Naive thymus-derived CD4-positive, alpha-beta T cell (primary cell): ENCODE results near the gene RGS7BP. TPM values are rescaled to one million over a fixed set of nuclear protein-coding genes. Genes with fewer than 3 reads are reported as not detected.

Source experiments
- ATAC-seq: fragments of 150-1000 bp; cut with Tn5 transposase; 2 replicates; pipeline ENCODE4 v1.10.0; 2021; ENCODE audit warnings: mild to moderate bottlenecking, moderate library complexity
- CTCF ChIA-PET: fragments of 350-600 bp; sonication (Branson Sonifier 250); formaldehyde crosslinking; loops from one replicate; lab custom pipeline; 2021; ENCODE audit warnings: antibody characterized with exemption; lab: Charles Lee
- POLR2A ChIA-PET: fragments of 350-600 bp; sonication (Branson Sonifier 250); formaldehyde crosslinking; loops from one replicate; lab custom pipeline; 2021; ENCODE audit warnings: antibody characterized with exemption, inconsistent platforms; lab: Charles Lee
- DNase-seq, 9 donors: peaks; one replicate each; pipeline versions ENCODE4 v3.0.0 to v3.0.0-alpha.2; 2020 to 2022; ENCODE audit warnings: mixed read lengths in 1 of 9
- H3K27ac ChIP-seq: one replicate; pipeline ENCODE4 v1.7.0; 2013; ENCODE audit warnings: mild to moderate bottlenecking, low read depth, low read length, moderate library complexity
- H3K27me3 ChIP-seq, 2 donors: one replicate each; pipeline ENCODE4 v1.7.0; 2013; ENCODE audit warnings: low read length in 2 of 2, mild to moderate bottlenecking in 2 of 2, moderate library complexity in 2 of 2; ENCODE audit not compliant: control insufficient read depth in 2 of 2, insufficient read depth in 2 of 2
- H3K36me3 ChIP-seq, 3 experiments: 1 replicate in 2 of 3; 2 replicates in 1 of 3; pipeline ENCODE4 v1.7.0; 2013; ENCODE audit warnings: low read length in 3 of 3, mild to moderate bottlenecking in 3 of 3, moderate library complexity in 1 of 3; ENCODE audit not compliant: insufficient read depth in 3 of 3, control insufficient read depth in 2 of 3
- H3K4me1 ChIP-seq, 2 donors: one replicate each; pipeline ENCODE4 v1.7.0; 2013; ENCODE audit warnings: low read length in 2 of 2, mild to moderate bottlenecking in 2 of 2, moderate library complexity in 1 of 2; ENCODE audit not compliant: control insufficient read depth in 2 of 2, insufficient read depth in 2 of 2
- H3K4me3 ChIP-seq: 2 replicates; pipeline ENCODE4 v1.7.0; 2013; ENCODE audit warnings: mild to moderate bottlenecking, low read length
- H3K9me3 ChIP-seq, 3 experiments: 1 replicate in 2 of 3; 2 replicates in 1 of 3; pipeline ENCODE4 v1.7.0; 2013; ENCODE audit warnings: low read length in 3 of 3; ENCODE audit not compliant: control insufficient read depth in 2 of 3
- H3K27ac Mint-ChIP-seq, 9 donors: one replicate each; pipeline ENCODE4 v1.8.0; 2020 to 2022; ENCODE audit warnings: mixed read lengths in 9 of 9, mild to moderate bottlenecking in 8 of 9, moderate library complexity in 5 of 9, inconsistent platforms in 2 of 9
- H3K27me3 Mint-ChIP-seq, 5 donors: one replicate each; pipeline ENCODE4 v1.8.0; 2021 to 2022; ENCODE audit warnings: mixed read lengths in 5 of 5, mild to moderate bottlenecking in 1 of 5
- H3K36me3 Mint-ChIP-seq, 5 donors: one replicate each; pipeline ENCODE4 v1.8.0; 2020 to 2022; ENCODE audit warnings: mixed read lengths in 5 of 5, mild to moderate bottlenecking in 3 of 5, inconsistent platforms in 1 of 5
- H3K4me1 Mint-ChIP-seq, 7 donors: one replicate each; pipeline ENCODE4 v1.8.0; 2020 to 2022; ENCODE audit warnings: mixed read lengths in 7 of 7, mild to moderate bottlenecking in 3 of 7, inconsistent platforms in 1 of 7
- H3K4me3 Mint-ChIP-seq, 10 donors: one replicate each; pipeline ENCODE4 v1.8.0; 2020 to 2022; ENCODE audit warnings: mild to moderate bottlenecking in 10 of 10, mixed read lengths in 10 of 10, moderate library complexity in 6 of 10, inconsistent platforms in 2 of 10
- H3K9me3 Mint-ChIP-seq, 11 donors: one replicate each; pipeline ENCODE4 v1.8.0; 2020 to 2022; ENCODE audit warnings: mixed read lengths in 11 of 11, mild to moderate bottlenecking in 4 of 11, inconsistent platforms in 1 of 11, moderate library complexity in 1 of 11
- intact Hi-C, 2 donors: fragments of 100-400 bp; cut with micrococcal nuclease; formaldehyde crosslinking; loops; one replicate each; pipeline ENCODE4 v1.15.1; 2023
- polyA plus RNA-seq, 2 donors: library from polyadenylated mRNA; unstranded; fragments of 300-500 nt; fragmentation: Illumina TruSeq; gene quantifications; one replicate each; pipeline ENCODE4 v1.2.3, GENCODE V29; 2021
- total RNA-seq, 6 experiments: library from RNA in 5 of 6; stranded (reverse) in 5 of 6; gene quantifications; 1 replicate in 5 of 6; 2 replicates in 1 of 6; pipeline ENCODE4 v1.2.3 and lab custom pipeline; 2021 to 2026

RGS7BP gene
- total and polyA plus RNA-seq, 7 experiments from 2014 or later, result not detected

DNA sequence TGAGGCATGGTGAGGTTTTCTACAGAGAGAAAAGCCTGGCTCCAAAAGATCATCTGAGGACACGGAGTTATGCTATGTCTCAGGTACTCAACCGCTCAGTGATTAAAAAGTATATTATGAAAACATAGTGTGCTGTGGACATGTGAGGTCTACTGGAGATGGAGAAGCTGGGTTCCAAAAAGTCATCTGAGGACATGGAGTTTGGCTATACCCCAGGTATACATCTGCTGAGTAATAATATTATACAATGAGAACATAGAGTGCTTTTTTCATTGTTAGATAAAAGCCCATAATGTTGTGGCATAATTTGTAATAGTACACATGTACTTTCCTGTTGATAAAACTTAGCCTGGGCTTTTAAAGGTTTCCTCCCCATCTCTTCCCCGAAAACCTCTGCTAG is 113.8 kb downstream of the RGS7BP start:
- no peak for DNase-seq
- POLR2A ChIA-PET, result no interaction called here
- CTCF ChIA-PET, result interaction anchor here (0.6 kb wide), 1 partner anchor 38 kb away, joined by 3 read pairs; no protein-coding TSS in a partner anchor
- H3K36me3 Mint-ChIP-seq, result peaks cover 0 to 4% (median 0%) of the 10 kb centered on the region in 5 donors
- no peaks in the 10 kb centered on the region for H3K27me3 ChIP-seq
- no peak overlapping the region for H3K27ac ChIP-seq
- intact Hi-C loops, result no loop called here
- H3K9me3 Mint-ChIP-seq, result no peaks in the 10 kb centered on the region
- H3K27me3 Mint-ChIP-seq, result peaks cover 19 to 43% (median 39%) of the 10 kb centered on the region in 5 donors
- H3K4me1 ChIP-seq, result no peaks in the 10 kb centered on the region
- H3K4me3 Mint-ChIP-seq, result no peak overlapping the region
- H3K4me1 Mint-ChIP-seq, result peaks cover 0 to 2% (median 0%) of the 10 kb centered on the region in 7 donors
- no peaks in the 10 kb centered on the region for H3K9me3 ChIP-seq
- H3K27ac Mint-ChIP-seq, result no peak overlapping the region
- no peaks in the 10 kb centered on the region for H3K36me3 ChIP-seq
- ATAC-seq, result no peak
- no peak overlapping the region for H3K4me3 ChIP-seq

DNA sequence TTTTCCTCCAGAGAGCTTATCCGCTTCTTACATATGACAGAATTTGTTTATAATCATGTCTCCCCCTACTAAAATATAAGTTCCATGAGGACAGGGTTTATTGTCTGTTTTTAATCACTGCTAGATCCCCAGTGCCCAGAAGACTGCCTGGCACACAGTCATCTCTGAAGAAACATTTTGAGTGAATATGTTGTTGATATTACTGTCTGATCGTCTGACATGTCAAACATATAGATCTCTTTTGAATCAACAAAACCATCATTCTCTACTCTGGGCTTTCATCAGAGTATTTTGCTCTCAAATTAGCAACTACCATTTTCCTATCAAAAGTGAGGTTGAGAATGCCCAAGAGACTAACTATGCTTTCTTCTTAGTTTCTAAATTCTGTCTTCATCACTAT is 117.2 kb downstream of the RGS7BP start:
- ChIA-PET CTCF (interaction anchor here (0.9 to 1.0 kb wide), 2 partner anchors 11 to 12 kb away, joined by 3 to 4 read pairs; no protein-coding TSS in a partner anchor), POLR2A (no interaction called here)
- Histone ChIP-seq H3K27me3 (no peaks in the 10 kb centered on the region), H3K4me1 (no peaks in the 10 kb centered on the region), H3K9me3 (no peaks in the 10 kb centered on the region), H3K36me3 (no peaks in the 10 kb centered on the region), H3K27ac (no peak overlapping the region), H3K4me3 (no peak overlapping the region)
- no peak for DNase-seq
- Mint-ChIP-seq H3K36me3 (peaks cover 0 to 4% (median 0%) of the 10 kb centered on the region in 5 donors), H3K27ac (no peak overlapping the region), H3K9me3 (no peaks in the 10 kb centered on the region), H3K27me3 (peaks cover 20 to 48% (median 36%) of the 10 kb centered on the region in 5 donors), H3K4me1 (peaks cover 0 to 2% (median 0%) of the 10 kb centered on the region in 7 donors), H3K4me3 (no peak overlapping the region)
- no peak for ATAC-seq
- intact Hi-C loops, result no loop called here

DNA sequence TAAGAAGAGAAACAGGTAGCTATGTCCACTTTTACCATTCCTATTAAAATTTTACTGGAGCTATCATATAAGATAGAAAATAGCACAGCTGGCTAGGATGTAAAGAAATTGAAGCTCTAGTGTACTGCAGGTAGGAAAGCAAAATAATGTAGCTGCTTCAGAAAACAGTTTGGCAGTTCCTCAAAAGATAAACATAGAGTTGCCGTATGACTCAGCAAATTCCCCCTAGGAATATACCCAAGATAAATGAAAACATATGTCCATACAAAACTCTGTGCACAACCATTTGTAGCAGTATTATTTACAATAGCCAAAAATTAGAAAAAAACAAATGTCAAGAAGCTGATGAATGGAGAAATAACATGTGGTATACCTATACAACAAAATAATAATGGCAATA is 119.9 kb downstream of the RGS7BP start:
- Histone ChIP-seq H3K27ac (no peak overlapping the region), H3K4me1 (no peaks in the 10 kb centered on the region), H3K9me3 (no peaks in the 10 kb centered on the region), H3K27me3 (no peaks in the 10 kb centered on the region), H3K4me3 (no peak overlapping the region), H3K36me3 (no peaks in the 10 kb centered on the region)
- Mint-ChIP-seq H3K4me1 (peaks cover 0 to 2% (median 0%) of the 10 kb centered on the region in 7 donors), H3K4me3 (no peak overlapping the region), H3K27me3 (peaks cover 20 to 48% (median 36%) of the 10 kb centered on the region in 5 donors), H3K27ac (no peak overlapping the region), H3K9me3 (no peaks in the 10 kb centered on the region), H3K36me3 (peaks cover 0 to 4% (median 0%) of the 10 kb centered on the region in 5 donors)
- intact Hi-C loops, result no loop called here
- POLR2A ChIA-PET, result no interaction called here
- ATAC-seq (no peak), DNase-seq (no peak)
- CTCF ChIA-PET, result interaction anchor here (0.6 kb wide), 1 partner anchor 614 kb away, joined by 3 read pairs; no protein-coding TSS in a partner anchor

DNA sequence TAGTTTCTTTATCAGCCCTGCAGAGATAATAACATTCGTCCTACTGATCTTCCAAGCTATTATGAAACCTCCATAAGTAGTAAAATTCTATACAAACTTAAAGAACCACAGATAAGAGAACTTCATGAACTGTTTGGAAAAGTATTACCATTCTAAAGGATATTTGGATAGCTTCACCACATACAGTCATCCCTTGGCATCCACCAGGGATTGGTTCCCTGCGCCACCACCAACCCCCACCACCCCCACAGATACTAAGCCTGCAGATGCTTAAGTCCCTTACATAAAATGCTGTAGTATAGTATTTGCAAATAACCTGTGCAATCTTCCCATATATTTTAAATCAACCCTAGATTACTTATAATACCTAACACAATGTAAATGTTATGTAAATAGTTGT is 123.1 kb downstream of the RGS7BP start:
- H3K4me1 Mint-ChIP-seq, result peaks cover 0 to 2% (median 0%) of the 10 kb centered on the region in 7 donors
- no peak overlapping the region for H3K27ac Mint-ChIP-seq
- intact Hi-C loops, result no loop called here
- peaks cover 0 to 3% of the 10 kb centered on the region in 2 donors for H3K27me3 ChIP-seq
- DNase-seq (no peak), ATAC-seq (no peak)
- no peaks in the 10 kb centered on the region for H3K36me3 ChIP-seq
- no peaks in the 10 kb centered on the region for H3K9me3 ChIP-seq
- H3K4me3 ChIP-seq, result no peak overlapping the region
- H3K4me1 ChIP-seq, result no peaks in the 10 kb centered on the region
- peaks cover 16 to 23% (median 22%) of the 10 kb centered on the region in 5 donors for H3K27me3 Mint-ChIP-seq
- no peak overlapping the region for H3K27ac ChIP-seq
- no peak overlapping the region for H3K4me3 Mint-ChIP-seq
- ChIA-PET POLR2A (no interaction called here), CTCF (no interaction called here)
- H3K9me3 Mint-ChIP-seq, result no peaks in the 10 kb centered on the region
- H3K36me3 Mint-ChIP-seq, result peaks cover 0 to 4% (median 0%) of the 10 kb centered on the region in 5 donors

DNA sequence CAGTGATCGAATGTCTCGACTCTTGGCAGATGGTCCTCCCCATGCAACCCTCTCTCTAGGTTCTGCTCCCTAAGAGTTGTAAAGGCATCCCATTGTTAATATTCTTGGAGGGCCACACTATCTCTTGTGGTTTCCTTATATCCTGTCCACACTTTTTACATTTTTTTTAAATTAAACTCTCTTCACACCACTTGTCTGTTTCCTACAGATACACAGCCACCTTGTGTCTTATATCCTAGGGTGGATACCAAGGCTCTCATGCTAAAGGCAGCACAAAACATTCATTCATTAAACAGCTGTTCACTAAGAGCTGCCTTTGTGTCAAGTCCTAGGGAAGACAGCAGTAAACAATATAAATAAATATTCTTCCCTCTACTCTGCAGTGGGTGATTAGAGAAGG is 124.0 kb downstream of the RGS7BP start:
- no peak overlapping the region for H3K27ac Mint-ChIP-seq
- no peak for DNase-seq
- H3K4me1 Mint-ChIP-seq, result peaks cover 0 to 1% (median 0%) of the 10 kb centered on the region in 7 donors
- no peak overlapping the region for H3K4me3 Mint-ChIP-seq
- intact Hi-C loops, result loop anchor here in 1 of 2 donors (10.0 kb wide), 1 partner anchor 325 kb away; no protein-coding TSS in a partner anchor
- Histone ChIP-seq H3K36me3 (no peaks in the 10 kb centered on the region), H3K4me3 (no peak overlapping the region), H3K9me3 (no peaks in the 10 kb centered on the region), H3K27ac (no peak overlapping the region), H3K27me3 (peaks cover 0 to 3% of the 10 kb centered on the region in 2 donors), H3K4me1 (no peaks in the 10 kb centered on the region)
- no peaks in the 10 kb centered on the region for H3K36me3 Mint-ChIP-seq
- CTCF ChIA-PET, result no interaction called here
- H3K27me3 Mint-ChIP-seq, result peaks cover 10 to 14% (median 13%) of the 10 kb centered on the region in 5 donors
- POLR2A ChIA-PET, result no interaction called here
- no peaks in the 10 kb centered on the region for H3K9me3 Mint-ChIP-seq
- no peak for ATAC-seq

DNA sequence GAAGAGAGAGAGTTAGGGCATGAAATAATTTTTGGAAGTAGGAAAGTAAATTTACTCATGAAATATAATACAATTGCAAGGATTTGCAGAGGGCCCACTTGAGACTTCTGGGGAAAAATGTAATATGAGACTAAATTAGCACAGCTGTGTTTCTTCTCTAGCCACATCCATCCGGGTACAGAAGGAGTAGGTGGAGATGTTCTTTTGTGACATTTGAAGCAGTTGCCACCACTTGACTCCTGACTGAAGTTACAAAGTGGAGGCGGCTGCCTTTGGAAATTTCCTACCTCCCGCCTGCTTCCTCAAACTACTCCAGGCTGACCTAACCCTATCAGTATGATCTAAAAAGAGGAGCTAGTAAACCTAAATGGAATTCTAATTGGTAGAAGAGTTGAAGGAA is 126.4 kb downstream of the RGS7BP start:
- DNase-seq (no peak), ATAC-seq (no peak)
- Histone ChIP-seq H3K9me3 (no peaks in the 10 kb centered on the region), H3K4me3 (no peak overlapping the region), H3K27ac (no peak overlapping the region), H3K36me3 (no peaks in the 10 kb centered on the region), H3K4me1 (no peaks in the 10 kb centered on the region), H3K27me3 (peaks cover 0 to 3% of the 10 kb centered on the region in 2 donors)
- no peaks in the 10 kb centered on the region for H3K9me3 Mint-ChIP-seq
- ChIA-PET CTCF (interaction anchor here (0.7 kb wide), 1 partner anchor 170 kb away, joined by 5 read pairs; no protein-coding TSS in a partner anchor), POLR2A (no interaction called here)
- intact Hi-C loops, result loop anchor here in 1 of 2 donors (10.0 kb wide), 1 partner anchor 323 kb away; no protein-coding TSS in a partner anchor
- no peak overlapping the region for H3K4me3 Mint-ChIP-seq
- H3K36me3 Mint-ChIP-seq, result no peaks in the 10 kb centered on the region
- H3K27ac Mint-ChIP-seq, result no peak overlapping the region
- H3K4me1 Mint-ChIP-seq, result peaks cover 0 to 7% (median 0%) of the 10 kb centered on the region in 7 donors
- peaks cover 8 to 13% (median 11%) of the 10 kb centered on the region in 5 donors for H3K27me3 Mint-ChIP-seq
